K562 (cell line): Measurements from ENCODE around the gene ACBD6. TPM values are rescaled to one million over a fixed set of nuclear protein-coding genes. Genes with fewer than 3 reads are reported as not detected.

Experiments used
- DDX20 ChIP-seq: fragments of 450-650 bp; IDR thresholded peaks from 2 replicates; pipeline ENCODE4 v1.6.1; 2016; ENCODE audit warnings: missing genetic modification characterization, low read depth, mild to moderate bottlenecking, missing compliant biosample characterization, moderate library complexity
- HMGXB4 ChIP-seq: sonication (generic); formaldehyde crosslinking; IDR thresholded peaks from 2 replicates; pipeline ENCODE4 v1.8.1; 2023; ENCODE audit warnings: mild to moderate bottlenecking, missing genetic modification reagents
- JUNB ChIP-seq: fragments of 450-650 bp; formaldehyde crosslinking; conservative IDR thresholded peaks from 2 replicates; pipeline ENCODE4 v1.4.0; 2020; ENCODE audit warnings: mild to moderate bottlenecking
- KLF16 ChIP-seq: IDR thresholded peaks from 2 replicates; pipeline ENCODE4 v1.6.1; 2016; ENCODE audit warnings: antibody characterized with exemption
- MAFF ChIP-seq: IDR thresholded peaks from 2 replicates; pipeline ENCODE4 v1.6.1; 2012; ENCODE audit warnings: low read length, improper control_type of control experiment
- MAFK ChIP-seq: IDR thresholded peaks from 2 replicates; pipeline ENCODE4 v1.6.1; 2011; ENCODE audit warnings: low read length, improper control_type of control experiment
- MEF2A ChIP-seq: IDR thresholded peaks from 2 replicates; pipeline ENCODE4 v1.6.1; 2011; ENCODE audit warnings: low read depth, mild to moderate bottlenecking, low read length, moderate library complexity; ENCODE audit not compliant: control insufficient read depth
- POLR2A ChIP-seq: fragments of 450-650 bp; conservative IDR thresholded peaks from 2 replicates; pipeline ENCODE4 v1.6.1; 2016
- PRDM10 ChIP-seq: fragments of 450-650 bp; IDR thresholded peaks from 2 replicates; pipeline ENCODE4 v1.6.1; 2018; ENCODE audit not compliant: partially characterized antibody
- SNRNP70 ChIP-seq: fragments of 200-400 bp; formaldehyde crosslinking; optimal IDR thresholded peaks from 2 replicates; pipeline ENCODE3; 2017; ENCODE audit warnings: low read depth, low read length
- SRSF1 ChIP-seq: fragments of 200-400 bp; formaldehyde crosslinking; IDR thresholded peaks from 2 replicates; pipeline ENCODE4 v1.6.1; 2017; ENCODE audit warnings: mild to moderate bottlenecking, low read depth, low read length, moderate library complexity
- ZNF445 ChIP-seq: fragments of 250-450 bp; sonication (Bioruptor Pico); IDR thresholded peaks from 2 replicates; pipeline ENCODE4 v1.4.0; 2020; ENCODE audit warnings: low read depth, mild to moderate bottlenecking, moderate library complexity
- polyA plus RNA-seq, 8 experiments: library from polyadenylated mRNA; depleted of rRNA in 4 of 8; stranded (reverse) in 5 of 8; unstranded in 3 of 8; fragments of >200 nt; fragmentation: Nextera tagmentation in 2 of 8; fragmentation: Illumina TruSeq in 1 of 8; extraction: Ambion mirVana in 2 of 8; extraction: Trizol in 1 of 8; gene quantifications; 2 replicates each; pipeline versions ENCODE4 v1.2.1 to v1.2.3, GENCODE V29; 2011 to 2014; ENCODE audit warnings: inconsistent platforms in 1 of 8, missing spikeins in 1 of 8
- total RNA-seq, 7 experiments: library from RNA; depleted of rRNA in 6 of 7; stranded (reverse); fragments of >200 nt in 6 of 7; fragmentation: Illumina TruSeq in 2 of 7; extraction: Trizol in 2 of 7; gene quantifications; 2 replicates each; pipeline versions ENCODE4 v1.2.1 to v1.2.3, GENCODE V29; 2011 to 2021; ENCODE audit warnings: low replicate concordance in 1 of 7

ACBD6 gene
- total and polyA plus RNA-seq, 9 of the 15 experiments (the other 6 are each of a cell fraction or from before 2014, with no cell fraction given) = 16.9 to 107 (median 77.7) TPM

- no peak for TF ChIP-seq PRDM10
- TF ChIP-seq POLR2A = no peak
- TF ChIP-seq SNRNP70 = no peak
- TF ChIP-seq KLF16 = 0 out of 2 replicates have a peak, but pooled peaks have one; percentile 11
- no peak for TF ChIP-seq MEF2A
- no peak for TF ChIP-seq MAFF
- TF ChIP-seq HMGXB4 (CRISPR knock-in tag) = no peak
- TF ChIP-seq JUNB (CRISPR knock-in tag) = no peak
- no peak for TF ChIP-seq DDX20 (tag)
- TF ChIP-seq ZNF445 (CRISPR knock-in tag) = no peak
- TF ChIP-seq SRSF1 = no peak
- no peak for TF ChIP-seq MAFK
Observed at GRCh38 chr1:180482425-180483275, 19.7 kb downstream of the ACBD6 start (continued).
